ENCODE data around the gene C1orf232. TPM values are rescaled to one million over a fixed set of nuclear protein-coding genes. Genes with fewer than 3 reads are reported as not detected.
A peak's percentile ranks its signal among the peaks of the same experiment; 100 is the strongest.

The C1orf232 gene
- total and polyA plus RNA-seq, 9 of the 15 experiments (the other 6 are each of a cell fraction or from before 2014, with no cell fraction given) = not detected

DNA sequence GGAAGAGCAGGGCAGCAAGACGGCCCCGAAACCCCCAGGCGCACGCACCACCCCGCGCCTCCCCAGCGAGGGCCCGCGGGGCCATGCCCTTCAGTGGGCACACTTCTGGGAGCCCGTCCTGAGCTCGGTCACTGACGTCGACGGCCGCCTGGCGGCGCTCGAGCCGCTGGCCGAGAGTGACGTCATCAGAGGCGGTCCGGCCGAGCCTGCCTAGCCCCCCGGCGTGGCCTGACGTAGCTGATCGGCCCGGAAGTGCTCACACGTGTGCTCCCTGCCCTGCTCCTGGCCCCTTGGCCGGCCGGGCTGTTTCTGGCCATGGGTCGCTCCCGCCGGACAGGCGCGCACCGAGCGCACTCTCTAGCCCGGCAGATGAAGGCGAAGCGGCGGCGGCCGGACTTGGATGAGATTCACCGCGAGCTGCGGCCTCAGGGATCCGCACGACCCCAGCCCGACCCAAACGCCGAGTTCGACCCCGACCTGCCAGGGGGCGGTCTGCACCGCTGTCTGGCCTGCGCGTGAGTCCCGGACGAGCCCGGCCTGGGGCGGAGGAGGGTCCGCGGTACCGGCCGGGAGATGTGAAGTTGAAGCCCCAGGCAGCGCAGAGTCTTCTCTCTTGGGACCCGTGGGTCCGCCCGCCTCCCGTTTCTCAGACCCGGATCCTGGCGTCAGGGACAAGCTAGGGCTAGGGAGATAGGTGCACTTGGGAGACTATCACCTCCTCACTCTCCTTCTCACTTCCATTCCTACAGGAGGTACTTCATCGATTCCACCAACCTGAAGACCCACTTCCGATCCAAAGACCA lies 1.1 kb upstream of the C1orf232 start, which contains the start of gene ZNF593 (continued):
- TF ChIP-seq PHB (CRISPR knock-in tag; IDR thresholded peaks at IDR 0.05) (0 out of 2 replicates have a peak, but pooled peaks have one; percentile 90), POLR2AphosphoS5 (IDR thresholded peaks at IDR 0.05; ENCODE audit: control insufficient read depth, insufficient read depth, low read depth, low read length) (peak; percentile 77; the same call in 1 of the 2 replicates), TAF15 (IDR thresholded peaks at IDR 0.05; ENCODE audit: low read depth, low read length) (no peak)
- TF ChIP-seq, protein P1, sequence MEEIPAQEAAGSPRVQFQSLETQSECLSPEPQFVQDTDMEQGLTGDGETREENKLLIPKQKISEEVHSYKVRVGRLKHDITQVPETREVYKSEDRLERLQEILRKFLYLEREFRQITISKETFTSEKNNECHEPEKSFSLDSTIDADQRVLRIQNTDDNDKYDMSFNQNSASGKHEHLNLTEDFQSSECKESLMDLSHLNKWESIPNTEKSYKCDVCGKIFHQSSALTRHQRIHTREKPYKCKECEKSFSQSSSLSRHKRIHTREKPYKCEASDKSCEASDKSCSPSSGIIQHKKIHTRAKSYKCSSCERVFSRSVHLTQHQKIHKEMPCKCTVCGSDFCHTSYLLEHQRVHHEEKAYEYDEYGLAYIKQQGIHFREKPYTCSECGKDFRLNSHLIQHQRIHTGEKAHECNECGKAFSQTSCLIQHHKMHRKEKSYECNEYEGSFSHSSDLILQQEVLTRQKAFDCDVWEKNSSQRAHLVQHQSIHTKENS (CRISPR knock-in tag; IDR thresholded peaks at IDR 0.05) = no peak
- TF ChIP-seq, protein P2, sequence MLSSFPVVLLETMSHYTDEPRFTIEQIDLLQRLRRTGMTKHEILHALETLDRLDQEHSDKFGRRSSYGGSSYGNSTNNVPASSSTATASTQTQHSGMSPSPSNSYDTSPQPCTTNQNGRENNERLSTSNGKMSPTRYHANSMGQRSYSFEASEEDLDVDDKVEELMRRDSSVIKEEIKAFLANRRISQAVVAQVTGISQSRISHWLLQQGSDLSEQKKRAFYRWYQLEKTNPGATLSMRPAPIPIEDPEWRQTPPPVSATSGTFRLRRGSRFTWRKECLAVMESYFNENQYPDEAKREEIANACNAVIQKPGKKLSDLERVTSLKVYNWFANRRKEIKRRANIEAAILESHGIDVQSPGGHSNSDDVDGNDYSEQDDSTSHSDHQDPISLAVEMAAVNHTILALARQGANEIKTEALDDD (IDR thresholded peaks at IDR 0.05) = no peak
- TF ChIP-seq, protein P3, sequence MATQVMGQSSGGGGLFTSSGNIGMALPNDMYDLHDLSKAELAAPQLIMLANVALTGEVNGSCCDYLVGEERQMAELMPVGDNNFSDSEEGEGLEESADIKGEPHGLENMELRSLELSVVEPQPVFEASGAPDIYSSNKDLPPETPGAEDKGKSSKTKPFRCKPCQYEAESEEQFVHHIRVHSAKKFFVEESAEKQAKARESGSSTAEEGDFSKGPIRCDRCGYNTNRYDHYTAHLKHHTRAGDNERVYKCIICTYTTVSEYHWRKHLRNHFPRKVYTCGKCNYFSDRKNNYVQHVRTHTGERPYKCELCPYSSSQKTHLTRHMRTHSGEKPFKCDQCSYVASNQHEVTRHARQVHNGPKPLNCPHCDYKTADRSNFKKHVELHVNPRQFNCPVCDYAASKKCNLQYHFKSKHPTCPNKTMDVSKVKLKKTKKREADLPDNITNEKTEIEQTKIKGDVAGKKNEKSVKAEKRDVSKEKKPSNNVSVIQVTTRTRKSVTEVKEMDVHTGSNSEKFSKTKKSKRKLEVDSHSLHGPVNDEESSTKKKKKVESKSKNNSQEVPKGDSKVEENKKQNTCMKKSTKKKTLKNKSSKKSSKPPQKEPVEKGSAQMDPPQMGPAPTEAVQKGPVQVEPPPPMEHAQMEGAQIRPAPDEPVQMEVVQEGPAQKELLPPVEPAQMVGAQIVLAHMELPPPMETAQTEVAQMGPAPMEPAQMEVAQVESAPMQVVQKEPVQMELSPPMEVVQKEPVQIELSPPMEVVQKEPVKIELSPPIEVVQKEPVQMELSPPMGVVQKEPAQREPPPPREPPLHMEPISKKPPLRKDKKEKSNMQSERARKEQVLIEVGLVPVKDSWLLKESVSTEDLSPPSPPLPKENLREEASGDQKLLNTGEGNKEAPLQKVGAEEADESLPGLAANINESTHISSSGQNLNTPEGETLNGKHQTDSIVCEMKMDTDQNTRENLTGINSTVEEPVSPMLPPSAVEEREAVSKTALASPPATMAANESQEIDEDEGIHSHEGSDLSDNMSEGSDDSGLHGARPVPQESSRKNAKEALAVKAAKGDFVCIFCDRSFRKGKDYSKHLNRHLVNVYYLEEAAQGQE (IDR thresholded peaks at IDR 0.05; ENCODE audit: borderline replicate concordance) = peak; percentile 56
- TF ChIP-seq, protein P3 (CRISPR knock-in tag; IDR thresholded peaks at IDR 0.05; ENCODE audit: low read depth) = 0 out of 2 replicates have a peak, but pooled peaks have one; percentile 61
- TF ChIP-seq, protein P4, sequence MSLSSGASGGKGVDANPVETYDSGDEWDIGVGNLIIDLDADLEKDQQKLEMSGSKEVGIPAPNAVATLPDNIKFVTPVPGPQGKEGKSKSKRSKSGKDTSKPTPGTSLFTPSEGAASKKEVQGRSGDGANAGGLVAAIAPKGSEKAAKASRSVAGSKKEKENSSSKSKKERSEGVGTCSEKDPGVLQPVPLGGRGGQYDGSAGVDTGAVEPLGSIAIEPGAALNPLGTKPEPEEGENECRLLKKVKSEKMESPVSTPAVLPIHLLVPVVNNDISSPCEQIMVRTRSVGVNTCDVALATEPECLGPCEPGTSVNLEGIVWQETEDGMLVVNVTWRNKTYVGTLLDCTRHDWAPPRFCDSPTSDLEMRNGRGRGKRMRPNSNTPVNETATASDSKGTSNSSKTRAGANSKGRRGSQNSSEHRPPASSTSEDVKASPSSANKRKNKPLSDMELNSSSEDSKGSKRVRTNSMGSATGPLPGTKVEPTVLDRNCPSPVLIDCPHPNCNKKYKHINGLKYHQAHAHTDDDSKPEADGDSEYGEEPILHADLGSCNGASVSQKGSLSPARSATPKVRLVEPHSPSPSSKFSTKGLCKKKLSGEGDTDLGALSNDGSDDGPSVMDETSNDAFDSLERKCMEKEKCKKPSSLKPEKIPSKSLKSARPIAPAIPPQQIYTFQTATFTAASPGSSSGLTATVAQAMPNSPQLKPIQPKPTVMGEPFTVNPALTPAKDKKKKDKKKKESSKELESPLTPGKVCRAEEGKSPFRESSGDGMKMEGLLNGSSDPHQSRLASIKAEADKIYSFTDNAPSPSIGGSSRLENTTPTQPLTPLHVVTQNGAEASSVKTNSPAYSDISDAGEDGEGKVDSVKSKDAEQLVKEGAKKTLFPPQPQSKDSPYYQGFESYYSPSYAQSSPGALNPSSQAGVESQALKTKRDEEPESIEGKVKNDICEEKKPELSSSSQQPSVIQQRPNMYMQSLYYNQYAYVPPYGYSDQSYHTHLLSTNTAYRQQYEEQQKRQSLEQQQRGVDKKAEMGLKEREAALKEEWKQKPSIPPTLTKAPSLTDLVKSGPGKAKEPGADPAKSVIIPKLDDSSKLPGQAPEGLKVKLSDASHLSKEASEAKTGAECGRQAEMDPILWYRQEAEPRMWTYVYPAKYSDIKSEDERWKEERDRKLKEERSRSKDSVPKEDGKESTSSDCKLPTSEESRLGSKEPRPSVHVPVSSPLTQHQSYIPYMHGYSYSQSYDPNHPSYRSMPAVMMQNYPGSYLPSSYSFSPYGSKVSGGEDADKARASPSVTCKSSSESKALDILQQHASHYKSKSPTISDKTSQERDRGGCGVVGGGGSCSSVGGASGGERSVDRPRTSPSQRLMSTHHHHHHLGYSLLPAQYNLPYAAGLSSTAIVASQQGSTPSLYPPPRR (CRISPR knock-in tag; IDR thresholded peaks at IDR 0.05; ENCODE audit: borderline replicate concordance) = 0 out of 2 replicates have a peak, but pooled peaks have one; percentile 41
- TF ChIP-seq, protein P5, sequence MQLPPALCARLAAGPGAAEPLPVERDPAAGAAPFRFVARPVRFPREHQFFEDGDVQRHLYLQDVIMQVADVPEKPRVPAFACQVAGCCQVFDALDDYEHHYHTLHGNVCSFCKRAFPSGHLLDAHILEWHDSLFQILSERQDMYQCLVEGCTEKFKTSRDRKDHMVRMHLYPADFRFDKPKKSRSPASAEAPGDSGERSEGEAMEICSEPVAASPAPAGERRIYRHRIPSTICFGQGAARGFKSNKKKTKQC (CRISPR knock-in tag; IDR thresholded peaks at IDR 0.05) = peak; percentile 51
